Thyroid gland (tissue), 4 donors: ENCODE data around the gene PREB.

Experiments
- CTCF ChIP-seq, 6 experiments: fragments of 200-600 bp in 3 of 6; fragments of 450-650 bp in 3 of 6; sonication (generic) in 3 of 6; IDR thresholded peaks; one replicate each; pipeline ENCODE4 v1.5.1; 2016 to 2019; ENCODE audit warnings: antibody characterized with exemption in 6 of 6, mild to moderate bottlenecking in 2 of 6, inconsistent platforms in 1 of 6, moderate library complexity in 1 of 6
- POLR2A ChIP-seq, 2 donors: fragments of 450-650 bp; IDR thresholded peaks; one replicate each; pipeline ENCODE4 v1.6.1; 2017; ENCODE audit warnings: antibody characterized with exemption in 2 of 2, mild to moderate bottlenecking in 2 of 2, moderate library complexity in 1 of 2

- TF ChIP-seq POLR2A (IDR thresholded peaks at IDR 0.05), result no peak
- TF ChIP-seq CTCF (IDR thresholded peaks at IDR 0.05), result no peak
Measured at GRCh38 chr2:27164960-27165763, 30.7 kb upstream of the PREB start.
